GM19351 (cell line): Measurements from ENCODE around the gene PRSS48.
"Not testable (repeated sequence)": the region's sequence is repeated elsewhere in the genome, so short reads cannot be mapped to it uniquely, and the experiment has no call there.

ENCODE experiments used
- ATAC-seq: cut with Tn5 transposase; IDR thresholded peaks from one replicate; pipeline ENCODE4 v1.9.1; 2021; ENCODE audit warnings: mild to moderate bottlenecking, moderate library complexity; ENCODE audit not compliant: unreplicated experiment

Gene PRSS48

GRCh38 chr4:151276787-151277562 lies at the start of gene PRSS48:
Gene PRSS48 (plus strand): TSS chr4:151277161. CDS start chr4:151277173, 12 bp downstream.
- ATAC-seq: peak; percentile 73

GRCh38 chr4:151227172-151227571 lies 49.8 kb upstream of the PRSS48 start:
- ATAC-seq: no peak

GRCh38 chr4:151227731-151228130 lies 49.2 kb upstream of the PRSS48 start:
- no peak for ATAC-seq

GRCh38 chr4:151228189-151229119 lies 48.5 kb upstream of the PRSS48 start:
- ATAC-seq: no peak

- no peak for ATAC-seq
These were observed 44.9 kb upstream of the PRSS48 start for GRCh38 chr4:151231915-151232595.

GRCh38 chr4:151233600-151233999 lies 43.4 kb upstream of the PRSS48 start:
- no peak for ATAC-seq

GRCh38 chr4:151235373-151235772 lies 41.6 kb upstream of the PRSS48 start:
- not testable (repeated sequence) for ATAC-seq

GRCh38 chr4:151236036-151236435 lies 40.9 kb upstream of the PRSS48 start:
- no peak for ATAC-seq

GRCh38 chr4:151238477-151238876 lies 38.5 kb upstream of the PRSS48 start:
- no peak for ATAC-seq

- no peak for ATAC-seq
These were observed 37.4 kb upstream of the PRSS48 start for GRCh38 chr4:151239608-151240007.

- no peak for ATAC-seq
These were observed 34.7 kb upstream of the PRSS48 start for GRCh38 chr4:151242305-151242704.

- ATAC-seq: no peak
These were observed 30.2 kb upstream of the PRSS48 start for GRCh38 chr4:151246742-151247141.

GRCh38 chr4:151247395-151247794 lies 29.6 kb upstream of the PRSS48 start:
- no peak for ATAC-seq

- no peak for ATAC-seq
These were observed 28.4 kb upstream of the PRSS48 start for GRCh38 chr4:151248519-151248918.

GRCh38 chr4:151250706-151251105 lies 26.3 kb upstream of the PRSS48 start:
- no peak for ATAC-seq

GRCh38 chr4:151251603-151252304 lies 25.2 kb upstream of the PRSS48 start:
- ATAC-seq: no peak

GRCh38 chr4:151255226-151255625 lies 21.7 kb upstream of the PRSS48 start:
- ATAC-seq: not testable (repeated sequence)

- ATAC-seq: not testable (repeated sequence)
These were observed 21.3 kb upstream of the PRSS48 start for GRCh38 chr4:151255680-151256079.

GRCh38 chr4:151256134-151256533 lies 20.8 kb upstream of the PRSS48 start:
- ATAC-seq: no peak

- ATAC-seq: no peak
These were observed 19.3 kb upstream of the PRSS48 start for GRCh38 chr4:151257704-151258103.

- no peak for ATAC-seq
These were observed 17.2 kb upstream of the PRSS48 start for GRCh38 chr4:151259752-151260151.
